Body of pancreas (tissue), 4 donors: ENCODE results near the gene NCOA3. TPM values are rescaled to one million over a fixed set of nuclear protein-coding genes. Genes with fewer than 3 reads are reported as not detected.

ENCODE experiments used
- ATAC-seq: fragments of 150-250 bp; one replicate; pipeline ENCODE4 v1.9.1; 2016
- DNase-seq, 4 donors: peaks; one replicate each; pipeline ENCODE4 v3.0.0-alpha.2; 2019
- H3K27ac ChIP-seq, 4 donors: fragments of 200-600 bp; sonication (generic); 1 replicate in 3 of 4; 2 replicates in 1 of 4; pipeline versions ENCODE4 v1.5.1 to v1.6.1; 2016 to 2019; ENCODE audit warnings: mild to moderate bottlenecking in 1 of 4, mixed read lengths in 1 of 4, moderate library complexity in 1 of 4
- H3K27me3 ChIP-seq, 2 donors: fragments of 200-600 bp; sonication (generic); one replicate each; pipeline ENCODE4 v1.6.0; 2016; ENCODE audit warnings: mild to moderate bottlenecking in 1 of 2
- H3K36me3 ChIP-seq, 2 donors: fragments of 200-600 bp; sonication (generic); replicated peaks in 1 of 2; 2 replicates each; pipeline ENCODE4 v1.5.1; 2016; ENCODE audit warnings: low read depth in 2 of 2; ENCODE audit not compliant: insufficient read depth in 1 of 2
- H3K4me1 ChIP-seq: fragments of 200-600 bp; sonication (generic); one replicate; pipeline ENCODE4 v1.6.0; 2016
- H3K4me3 ChIP-seq, 2 donors: fragments of 200-600 bp; sonication (generic); 1 replicate in 1 of 2; 2 replicates in 1 of 2; pipeline ENCODE4 v1.5.1; 2016 to 2019
- H3K9me3 ChIP-seq, 3 donors: fragments of 200-600 bp; sonication (generic); 1 replicate in 2 of 3; 2 replicates in 1 of 3; pipeline ENCODE4 v1.5.1; 2016
- CTCF ChIP-seq, 7 experiments: fragments of 450-650 bp in 4 of 7; fragments of 200-600 bp in 3 of 7; sonication (generic) in 3 of 7; IDR thresholded peaks; one replicate each; pipeline ENCODE4 v1.5.1; 2016 to 2019; ENCODE audit warnings: antibody characterized with exemption in 7 of 7
- POLR2A ChIP-seq, 3 donors: fragments of 450-650 bp; IDR thresholded peaks; one replicate each; pipeline ENCODE4 v1.6.1; 2016; ENCODE audit warnings: antibody characterized with exemption in 3 of 3, mild to moderate bottlenecking in 2 of 3
- WGBS, 2 donors: methylation state at CpG; one replicate each; pipeline ENCODE4 v1.1.5; 2017; 5-methylcytosine and 5-hydroxymethylcytosine counted together
- intact Hi-C: fragments of 100-400 bp; cut with DNase I; formaldehyde crosslinking; loops from one replicate; pipeline ENCODE4 v1.15.1; 2023
- total RNA-seq, 2 donors: library from RNA; depleted of rRNA; stranded (reverse); fragments of >200 nt; gene quantifications; one replicate each; pipeline ENCODE4 v1.1.0, GENCODE V29; 2016

The NCOA3 gene
- total RNA-seq, 2 donors from 2014 or later = 14.8 to 17.1 TPM

GRCh38 chr20:47668313-47669151 is 166.8 kb downstream of the NCOA3 start:
- Histone ChIP-seq H3K4me3 (no peak overlapping the region), H3K4me1 (no peaks in the 10 kb centered on the region), H3K27me3 (no peaks in the 10 kb centered on the region), H3K9me3 (no peaks in the 10 kb centered on the region), H3K36me3 (no peaks in the 10 kb centered on the region), H3K27ac (no peak overlapping the region)
- intact Hi-C loops = no loop called here
- no peak for ATAC-seq
- TF ChIP-seq CTCF (IDR thresholded peaks at IDR 0.05) = no peak
- TF ChIP-seq POLR2A (IDR thresholded peaks at IDR 0.05) = no peak
- 76 to 82% methylated on average over 20 to 23 of the region's 23 CpGs for WGBS, 2 donors
- no peak for DNase-seq

- Histone ChIP-seq H3K9me3 (no peaks in the 10 kb centered on the region), H3K36me3 (no peaks in the 10 kb centered on the region), H3K4me1 (no peaks in the 10 kb centered on the region), H3K27me3 (no peaks in the 10 kb centered on the region), H3K4me3 (no peak overlapping the region), H3K27ac (no peak overlapping the region)
- ATAC-seq = no peak
- TF ChIP-seq CTCF (IDR thresholded peaks at IDR 0.05) (no peak), POLR2A (IDR thresholded peaks at IDR 0.05) (no peak)
- intact Hi-C loops = no loop called here
- no peak for DNase-seq
- WGBS, 2 donors = 54 to 73% methylated on average over 8 of the region's 8 CpGs
These were observed 167.4 kb downstream of the NCOA3 start for GRCh38 chr20:47669152-47669425.

- no peak for ATAC-seq
- intact Hi-C loops = no loop called here
These were observed 167.8 kb downstream of the NCOA3 start for GRCh38 chr20:47669489-47669888.

GRCh38 chr20:47669927-47670890 is 168.5 kb downstream of the NCOA3 start:
- H3K4me1 ChIP-seq = no peaks in the 10 kb centered on the region
- H3K27me3 ChIP-seq = no peaks in the 10 kb centered on the region
- H3K4me3 ChIP-seq = no peak overlapping the region
- H3K36me3 ChIP-seq = no peaks in the 10 kb centered on the region
- ATAC-seq (no peak), DNase-seq (no peak)
- intact Hi-C loops = no loop called here
- no peaks in the 10 kb centered on the region for H3K9me3 ChIP-seq
- WGBS, 2 donors = 75 to 79% methylated on average over 21 to 22 of the region's 22 CpGs
- TF ChIP-seq POLR2A (IDR thresholded peaks at IDR 0.05) (no peak), CTCF (IDR thresholded peaks at IDR 0.05) (no peak)
- H3K27ac ChIP-seq = no peak overlapping the region

More at GRCh38 chr20:47669489-47669888, 167.8 kb downstream of the NCOA3 start:
- DNase-seq = no peak
- H3K36me3 ChIP-seq = no peaks in the 10 kb centered on the region
- TF ChIP-seq CTCF (IDR thresholded peaks at IDR 0.05) (no peak), POLR2A (IDR thresholded peaks at IDR 0.05) (no peak)
- WGBS, 2 donors = 66 to 80% methylated on average over 1 to 4 of the region's 4 CpGs
- no peaks in the 10 kb centered on the region for H3K4me1 ChIP-seq
- no peaks in the 10 kb centered on the region for H3K9me3 ChIP-seq
- H3K4me3 ChIP-seq = no peak overlapping the region
- no peak overlapping the region for H3K27ac ChIP-seq
- no peaks in the 10 kb centered on the region for H3K27me3 ChIP-seq
